Amniotic epithelial cell (primary cell): ENCODE results near the gene CD40LG.

ENCODE experiments used
- DNase-seq: peaks from one replicate; pipeline ENCODE4 v3.0.0-alpha.2; 2010; ENCODE audit warnings: low read depth

CD40LG gene

GRCh38 chrX:136697156-136697555 is 49.2 kb downstream of the CD40LG start:
- DNase-seq = no peak

GRCh38 chrX:136708348-136708747 is 60.4 kb downstream of the CD40LG start:
- no peak for DNase-seq
